ENCODE results near the gene UBE2Q1.

UBE2Q1 gene

DNA sequence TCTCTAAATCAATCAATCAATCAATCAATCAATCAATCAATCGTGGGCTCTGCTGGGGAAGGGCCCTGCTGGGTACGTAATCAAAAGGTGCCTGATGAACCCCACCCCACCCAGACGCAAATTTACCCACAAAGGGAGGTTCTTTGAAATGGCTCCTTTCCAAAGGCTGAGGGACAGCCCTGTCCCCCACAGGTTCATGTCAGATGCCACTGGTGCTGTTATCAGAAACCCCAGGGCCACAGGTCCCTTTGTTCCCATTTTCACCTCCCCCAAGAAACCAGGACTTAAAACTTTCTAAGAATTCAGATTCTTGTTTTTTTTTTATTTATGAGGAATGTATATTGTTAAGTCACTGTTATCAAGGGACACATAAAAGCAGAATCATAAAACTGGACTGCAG lies 23.3 kb upstream of the UBE2Q1 start:
- DNase-seq (ENCODE audit: low spot score), result no peak
- TF ChIP-seq, protein P1, sequence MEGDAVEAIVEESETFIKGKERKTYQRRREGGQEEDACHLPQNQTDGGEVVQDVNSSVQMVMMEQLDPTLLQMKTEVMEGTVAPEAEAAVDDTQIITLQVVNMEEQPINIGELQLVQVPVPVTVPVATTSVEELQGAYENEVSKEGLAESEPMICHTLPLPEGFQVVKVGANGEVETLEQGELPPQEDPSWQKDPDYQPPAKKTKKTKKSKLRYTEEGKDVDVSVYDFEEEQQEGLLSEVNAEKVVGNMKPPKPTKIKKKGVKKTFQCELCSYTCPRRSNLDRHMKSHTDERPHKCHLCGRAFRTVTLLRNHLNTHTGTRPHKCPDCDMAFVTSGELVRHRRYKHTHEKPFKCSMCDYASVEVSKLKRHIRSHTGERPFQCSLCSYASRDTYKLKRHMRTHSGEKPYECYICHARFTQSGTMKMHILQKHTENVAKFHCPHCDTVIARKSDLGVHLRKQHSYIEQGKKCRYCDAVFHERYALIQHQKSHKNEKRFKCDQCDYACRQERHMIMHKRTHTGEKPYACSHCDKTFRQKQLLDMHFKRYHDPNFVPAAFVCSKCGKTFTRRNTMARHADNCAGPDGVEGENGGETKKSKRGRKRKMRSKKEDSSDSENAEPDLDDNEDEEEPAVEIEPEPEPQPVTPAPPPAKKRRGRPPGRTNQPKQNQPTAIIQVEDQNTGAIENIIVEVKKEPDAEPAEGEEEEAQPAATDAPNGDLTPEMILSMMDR (IDR thresholded peaks at IDR 0.05; ENCODE audit: extremely low read depth, insufficient read depth, missing control alignments), result no peak
- in situ Hi-C loops (cut with MboI; ENCODE audit: low pct_unique_long_range_greater_than_20kb, low sequenced_read_pairs, unreplicated experiment), result no loop called here

DNA sequence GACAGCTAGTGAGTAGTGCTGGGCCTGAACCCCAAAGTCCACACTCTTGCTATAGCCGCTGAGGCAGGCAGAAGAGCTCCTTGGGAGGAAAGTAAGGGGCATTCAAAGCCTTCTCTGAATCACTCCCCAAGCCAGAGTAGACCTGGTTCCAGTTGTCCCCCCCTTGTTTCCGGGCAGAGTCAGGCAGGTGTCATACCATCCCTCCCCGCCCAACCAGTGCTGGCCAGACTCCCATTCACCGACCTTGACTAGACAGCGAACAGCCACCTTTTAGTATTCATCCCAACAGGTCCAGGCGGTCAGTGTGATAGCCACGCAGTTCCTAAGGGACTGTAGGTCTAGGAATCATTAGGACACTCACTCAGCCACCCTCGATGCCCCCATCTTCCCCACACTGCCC lies 20.9 kb upstream of the UBE2Q1 start:
- no peak for DNase-seq (ENCODE audit: low spot score)
- TF ChIP-seq, protein P1 (IDR thresholded peaks at IDR 0.05; ENCODE audit: extremely low read depth, insufficient read depth, missing control alignments), result no peak

DNA sequence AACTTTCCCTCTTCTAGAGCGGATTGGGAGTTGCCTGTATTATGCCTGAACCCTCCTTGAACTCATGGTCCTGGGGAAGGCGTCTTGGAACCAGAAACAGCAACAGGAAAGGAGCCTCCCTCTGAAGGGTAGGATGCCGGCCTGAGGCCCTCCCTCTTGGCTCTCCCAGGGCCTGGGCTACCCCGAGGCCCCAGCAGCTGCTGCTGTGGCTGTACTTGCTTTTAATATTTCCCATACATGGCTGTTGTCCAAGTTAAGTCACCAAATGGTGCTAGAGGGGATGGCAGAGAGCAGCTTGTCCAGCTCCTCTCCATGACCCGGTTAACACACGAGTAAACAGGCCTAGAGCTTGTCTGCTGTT lies 19.6 kb upstream of the UBE2Q1 start:
- in situ Hi-C loops (cut with MboI; ENCODE audit: low pct_unique_long_range_greater_than_20kb, low sequenced_read_pairs, unreplicated experiment), result no loop called here
- TF ChIP-seq, protein P1 (IDR thresholded peaks at IDR 0.05; ENCODE audit: extremely low read depth, insufficient read depth, missing control alignments), result no peak
- DNase-seq (ENCODE audit: low spot score), result no peak

More for the DNA sequence above, 20.9 kb upstream of the UBE2Q1 start:
- in situ Hi-C loops (cut with MboI; ENCODE audit: low pct_unique_long_range_greater_than_20kb, low sequenced_read_pairs, unreplicated experiment), result no loop called here

DNA sequence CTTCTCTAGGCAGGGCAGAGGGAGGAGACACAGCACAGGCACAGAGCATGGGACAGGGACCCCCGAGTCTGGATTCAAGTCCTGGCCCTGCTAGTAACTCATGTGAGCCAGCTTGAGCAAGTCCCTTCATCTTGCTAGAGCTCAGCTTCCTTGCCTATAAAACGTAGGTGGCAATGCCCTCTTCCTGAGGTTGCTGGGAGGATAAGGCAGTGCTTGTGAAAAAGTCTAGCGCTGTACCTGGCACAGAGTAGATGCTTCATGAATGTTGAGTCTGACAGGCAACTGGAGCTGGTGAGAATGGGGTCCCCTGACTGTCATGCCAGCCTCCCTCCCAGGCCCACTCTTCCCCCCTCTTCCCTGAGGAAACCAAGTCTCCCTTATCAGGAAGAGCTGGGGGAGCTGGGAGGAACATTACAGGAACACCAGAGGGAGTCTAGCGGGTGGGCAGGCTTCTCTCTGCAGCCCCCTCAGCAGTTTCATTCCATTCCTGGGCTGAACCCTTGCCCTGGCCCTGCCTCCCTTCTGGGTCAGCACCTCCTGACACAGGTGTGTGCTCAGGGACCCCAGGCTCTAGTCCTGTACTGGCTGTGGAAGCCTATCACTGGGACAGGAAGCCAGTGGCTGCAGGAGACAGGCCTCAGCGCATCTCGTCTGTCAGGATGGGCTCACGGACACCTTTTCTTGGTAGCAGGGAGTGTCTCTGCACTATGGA lies 19.0 kb upstream of the UBE2Q1 start:
- TF ChIP-seq, protein P1 (IDR thresholded peaks at IDR 0.05; ENCODE audit: extremely low read depth, insufficient read depth, missing control alignments), result no peak
- in situ Hi-C loops (cut with MboI; ENCODE audit: low pct_unique_long_range_greater_than_20kb, low sequenced_read_pairs, unreplicated experiment), result no loop called here
- no peak for DNase-seq (ENCODE audit: low spot score)

DNA sequence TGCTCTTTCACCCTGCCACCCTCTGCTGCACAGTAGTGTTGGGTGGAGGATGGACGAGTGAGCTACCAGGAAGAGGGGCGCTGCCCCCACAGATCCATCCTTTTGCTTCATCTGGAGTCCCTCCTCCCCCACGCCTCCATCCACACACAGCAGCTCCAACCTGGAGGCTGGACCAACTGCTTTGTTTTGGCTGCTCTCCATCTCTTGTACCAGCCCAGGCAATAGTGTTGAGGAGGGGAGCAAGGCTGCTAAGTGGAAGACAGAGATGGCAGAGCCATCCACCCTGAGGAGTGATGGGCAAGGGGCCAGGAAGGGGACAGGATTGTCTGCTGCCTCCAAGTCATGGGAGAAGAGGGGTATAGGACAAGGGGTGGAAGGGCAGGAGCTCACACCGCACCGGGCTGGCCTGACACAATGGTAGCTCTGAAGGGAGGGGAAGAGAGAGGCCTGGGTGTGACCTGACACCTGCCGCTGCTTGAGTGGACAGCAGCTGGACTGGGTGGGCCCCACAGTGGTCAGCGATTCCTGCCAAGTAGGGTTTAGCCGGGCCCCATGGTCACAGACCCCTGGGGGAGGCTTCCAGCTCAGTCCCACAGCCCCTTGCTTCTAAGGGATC lies 17.6 kb upstream of the UBE2Q1 start:
- in situ Hi-C loops (cut with MboI; ENCODE audit: low pct_unique_long_range_greater_than_20kb, low sequenced_read_pairs, unreplicated experiment), result no loop called here
- no peak for DNase-seq (ENCODE audit: low spot score)
- TF ChIP-seq, protein P1 (IDR thresholded peaks at IDR 0.05; ENCODE audit: extremely low read depth, insufficient read depth, missing control alignments), result no peak

DNA sequence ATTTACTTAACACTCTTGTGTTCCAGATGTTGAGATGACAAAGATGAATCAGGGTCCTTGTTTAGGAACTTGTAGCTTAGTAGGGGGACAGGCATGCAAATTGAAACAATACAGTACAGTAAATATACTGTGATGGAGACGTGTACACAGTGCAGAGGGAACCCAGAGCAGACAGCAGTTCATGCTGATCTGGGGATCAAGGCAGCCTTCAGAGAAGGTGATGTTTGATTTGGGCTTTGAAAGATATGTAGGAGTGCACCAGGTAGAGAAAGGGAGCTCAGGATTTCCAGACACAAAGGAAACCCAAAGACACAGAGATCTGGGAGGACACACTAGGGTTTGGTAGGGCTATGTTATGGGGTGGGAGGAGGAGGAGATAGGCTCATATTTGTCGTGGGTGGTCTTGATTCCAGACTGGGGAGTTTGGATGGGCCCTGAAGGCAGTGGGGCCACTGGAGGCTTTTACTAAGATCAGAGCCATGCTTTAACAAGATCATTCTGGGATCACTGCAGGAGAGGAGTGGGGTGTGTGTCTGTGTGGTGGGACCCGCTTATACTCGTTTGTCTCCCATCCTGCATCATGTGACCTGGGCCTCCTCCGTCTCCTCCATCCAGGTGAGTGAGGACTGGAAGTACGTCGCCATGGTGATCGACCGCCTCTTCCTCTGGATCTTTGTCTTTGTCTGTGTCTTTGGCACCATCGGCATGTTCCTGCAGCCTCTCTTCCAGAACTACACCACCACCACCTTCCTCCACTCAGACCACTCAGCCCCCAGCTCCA lies 16.9 kb upstream of the UBE2Q1 start:
- in situ Hi-C loops (cut with MboI; ENCODE audit: low pct_unique_long_range_greater_than_20kb, low sequenced_read_pairs, unreplicated experiment), result no loop called here
- TF ChIP-seq, protein P1 (IDR thresholded peaks at IDR 0.05; ENCODE audit: extremely low read depth, insufficient read depth, missing control alignments), result no peak
- no peak for DNase-seq (ENCODE audit: low spot score)

All from GM13977 (cell line).